Uterus (tissue), 4 donors: ENCODE data around the gene GTF2A1. TPM values are rescaled to one million over a fixed set of nuclear protein-coding genes. Genes with fewer than 3 reads are reported as not detected.

Experiments used
- DNase-seq, 2 donors: peaks; one replicate each; pipeline ENCODE4 v3.0.0-alpha.2; 2019 to 2020
- H3K27ac ChIP-seq, 2 donors: fragments of 200-600 bp; sonication (generic); 1 replicate in 1 of 2; 2 replicates in 1 of 2; pipeline ENCODE4 v1.5.1; 2016 to 2018
- H3K27me3 ChIP-seq, 2 donors: fragments of 200-600 bp; sonication (generic); one replicate each; pipeline ENCODE4 v1.5.1; 2018 to 2019; ENCODE audit warnings: control low read depth in 1 of 2
- H3K36me3 ChIP-seq, 2 donors: fragments of 200-600 bp; sonication (generic); one replicate each; pipeline ENCODE4 v1.5.1; 2019; ENCODE audit warnings: control low read depth in 1 of 2
- H3K4me1 ChIP-seq, 2 donors: fragments of 200-600 bp; sonication (generic); one replicate each; pipeline ENCODE4 v1.5.1; 2018 to 2019; ENCODE audit warnings: control low read depth in 1 of 2
- H3K4me3 ChIP-seq, 2 donors: fragments of 200-600 bp; sonication (generic); 1 replicate in 1 of 2; 2 replicates in 1 of 2; pipeline ENCODE4 v1.5.1; 2018 to 2019; ENCODE audit warnings: mild to moderate bottlenecking in 1 of 2
- H3K9me3 ChIP-seq, 2 donors: fragments of 200-600 bp; sonication (generic); one replicate each; pipeline ENCODE4 v1.5.1; 2019; ENCODE audit warnings: control low read depth in 1 of 2
- POLR2A ChIP-seq, 2 donors: fragments of 450-650 bp; IDR thresholded peaks; one replicate each; pipeline ENCODE4 v1.6.1; 2016; ENCODE audit warnings: antibody characterized with exemption in 2 of 2, mild to moderate bottlenecking in 1 of 2, moderate library complexity in 1 of 2
- intact Hi-C: fragments of 100-400 bp; cut with DNase I; formaldehyde crosslinking; loops from one replicate; pipeline ENCODE4 v1.15.1; 2023; ENCODE audit warnings: low total_unique reads
- total RNA-seq, 4 donors: library from RNA; depleted of rRNA in 3 of 4; stranded (reverse); fragments of >200 nt in 3 of 4; gene quantifications; one replicate each; pipeline versions ENCODE4 v1.1.0 to v1.2.4, GENCODE V29; 2014 to 2023
- TF ChIP-seq, protein P1 (sequence below), 4 experiments: fragments of 200-600 bp in 2 of 4; fragments of 450-650 bp in 2 of 4; sonication (generic) in 2 of 4; IDR thresholded peaks; one replicate each; pipeline ENCODE4 v1.5.1; 2016 to 2019; ENCODE audit warnings: antibody characterized with exemption in 4 of 4, mild to moderate bottlenecking in 2 of 4, moderate library complexity in 1 of 4
- donor health status: DM: yes; HTN: yes; CAD: no.

The GTF2A1 gene
- total RNA-seq, 4 donors from 2014 or later: 28.2 to 52.4 (median 35.9) TPM

DNA sequence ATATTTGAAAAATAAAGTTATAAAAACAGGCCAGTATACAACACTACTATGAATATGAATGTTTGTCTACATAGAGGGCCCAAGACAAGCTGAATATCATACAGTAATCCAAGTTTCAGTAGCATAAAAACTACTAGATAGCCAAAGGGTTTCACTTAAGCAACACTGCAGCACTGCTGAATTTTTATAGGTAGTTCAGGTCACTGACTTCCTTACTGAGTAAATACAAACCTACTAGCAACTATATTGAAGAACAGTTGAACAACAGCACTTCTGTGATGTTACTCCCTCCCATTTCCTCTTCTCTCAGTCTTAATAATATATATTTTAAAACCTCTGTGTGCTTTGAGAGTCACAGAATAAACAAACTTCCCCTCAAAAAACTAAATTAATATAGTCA lies 42.7 kb downstream of the GTF2A1 start:
- Histone ChIP-seq H3K9me3 (no peaks in the 10 kb centered on the region), H3K4me1 (no peaks in the 10 kb centered on the region), H3K27me3 (no peaks in the 10 kb centered on the region), H3K4me3 (peak overlapping the region in 1 of 2 donors; percentile 23), H3K27ac (peak overlapping the region; percentile 49 to 69), H3K36me3 (no peaks in the 10 kb centered on the region)
- intact Hi-C loops: no loop called here
- DNase-seq: no peak
- TF ChIP-seq, protein P1, sequence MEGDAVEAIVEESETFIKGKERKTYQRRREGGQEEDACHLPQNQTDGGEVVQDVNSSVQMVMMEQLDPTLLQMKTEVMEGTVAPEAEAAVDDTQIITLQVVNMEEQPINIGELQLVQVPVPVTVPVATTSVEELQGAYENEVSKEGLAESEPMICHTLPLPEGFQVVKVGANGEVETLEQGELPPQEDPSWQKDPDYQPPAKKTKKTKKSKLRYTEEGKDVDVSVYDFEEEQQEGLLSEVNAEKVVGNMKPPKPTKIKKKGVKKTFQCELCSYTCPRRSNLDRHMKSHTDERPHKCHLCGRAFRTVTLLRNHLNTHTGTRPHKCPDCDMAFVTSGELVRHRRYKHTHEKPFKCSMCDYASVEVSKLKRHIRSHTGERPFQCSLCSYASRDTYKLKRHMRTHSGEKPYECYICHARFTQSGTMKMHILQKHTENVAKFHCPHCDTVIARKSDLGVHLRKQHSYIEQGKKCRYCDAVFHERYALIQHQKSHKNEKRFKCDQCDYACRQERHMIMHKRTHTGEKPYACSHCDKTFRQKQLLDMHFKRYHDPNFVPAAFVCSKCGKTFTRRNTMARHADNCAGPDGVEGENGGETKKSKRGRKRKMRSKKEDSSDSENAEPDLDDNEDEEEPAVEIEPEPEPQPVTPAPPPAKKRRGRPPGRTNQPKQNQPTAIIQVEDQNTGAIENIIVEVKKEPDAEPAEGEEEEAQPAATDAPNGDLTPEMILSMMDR (IDR thresholded peaks at IDR 0.05): no peak
- TF ChIP-seq POLR2A (IDR thresholded peaks at IDR 0.05): no peak

DNA sequence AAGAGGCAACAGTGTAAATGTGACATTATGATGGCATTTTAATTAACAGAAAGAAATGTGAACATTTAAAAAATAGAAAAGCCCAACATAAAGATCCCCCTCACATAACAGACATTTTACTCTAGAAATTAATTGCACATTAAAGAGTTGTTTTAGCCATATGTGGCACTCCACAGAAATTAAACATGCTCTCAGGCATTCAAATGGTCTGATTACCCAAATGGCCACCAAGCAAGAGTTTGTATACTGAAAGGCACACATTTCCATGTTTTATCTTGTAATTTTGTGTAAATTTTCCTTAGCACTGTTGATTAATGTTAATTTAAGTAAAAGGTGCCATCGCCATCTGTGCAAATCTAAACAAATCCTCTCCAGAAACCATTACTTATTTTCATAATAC lies 43.5 kb downstream of the GTF2A1 start:
- intact Hi-C loops: no loop called here
- Histone ChIP-seq H3K4me3 (peak overlapping the region in 1 of 2 donors; percentile 23), H3K27ac (peak overlapping the region; percentile 49 to 69)

DNA sequence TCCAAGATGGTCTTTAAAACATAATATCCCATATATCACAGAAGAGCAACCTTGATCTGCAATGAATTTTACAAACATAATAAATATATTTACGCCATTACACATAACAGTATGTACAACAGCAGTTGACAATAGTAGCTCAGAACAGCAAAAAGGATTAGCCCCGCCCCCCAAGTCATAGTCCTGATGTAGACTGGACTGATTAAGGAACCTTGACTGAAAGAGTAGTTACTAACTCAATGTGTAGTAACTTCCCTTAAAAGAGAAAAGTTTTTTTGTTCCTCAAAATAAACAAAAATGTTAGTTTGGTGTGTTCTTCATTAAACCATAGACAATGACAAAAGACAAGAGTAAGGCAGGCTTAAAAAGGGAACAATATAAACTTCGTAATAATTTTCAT lies 44.5 kb downstream of the GTF2A1 start:
- H3K4me3 ChIP-seq: no peak overlapping the region
- H3K27me3 ChIP-seq: no peaks in the 10 kb centered on the region
- H3K4me1 ChIP-seq: no peaks in the 10 kb centered on the region
- no peak for DNase-seq
- intact Hi-C loops: no loop called here
- H3K36me3 ChIP-seq: no peaks in the 10 kb centered on the region
- H3K27ac ChIP-seq: peak overlapping the region; percentile 49 to 69
- TF ChIP-seq, protein P1 (IDR thresholded peaks at IDR 0.05): no peak
- no peak for TF ChIP-seq POLR2A (IDR thresholded peaks at IDR 0.05)
- no peaks in the 10 kb centered on the region for H3K9me3 ChIP-seq

More for the DNA sequence above, 43.5 kb downstream of the GTF2A1 start:
- Histone ChIP-seq H3K9me3 (no peaks in the 10 kb centered on the region), H3K36me3 (no peaks in the 10 kb centered on the region), H3K4me1 (no peaks in the 10 kb centered on the region), H3K27me3 (no peaks in the 10 kb centered on the region)
- TF ChIP-seq POLR2A (IDR thresholded peaks at IDR 0.05): no peak
- TF ChIP-seq, protein P1 (IDR thresholded peaks at IDR 0.05): no peak
- no peak for DNase-seq

DNA sequence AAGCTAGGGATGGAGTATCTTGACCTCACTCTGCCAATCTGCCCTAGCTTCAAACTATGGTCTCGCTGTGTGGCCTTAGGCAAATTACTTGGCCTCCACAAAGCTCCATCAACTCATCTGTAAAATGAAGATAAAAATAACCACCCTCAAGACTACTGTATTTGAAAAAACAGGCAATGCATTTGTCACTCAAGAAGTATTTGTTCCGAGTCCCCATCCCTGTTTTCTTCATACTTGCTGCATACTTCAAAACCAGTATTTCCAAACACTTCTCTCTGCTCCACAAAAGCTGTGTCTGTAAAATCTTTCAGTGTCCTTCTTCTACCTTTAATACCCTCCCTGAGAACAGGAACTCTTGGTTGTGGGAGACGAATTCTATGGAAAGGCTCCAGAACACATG lies 47.9 kb downstream of the GTF2A1 start:
- H3K4me3 ChIP-seq: no peak overlapping the region
- TF ChIP-seq, protein P1 (IDR thresholded peaks at IDR 0.05): no peak
- TF ChIP-seq POLR2A (IDR thresholded peaks at IDR 0.05): no peak
- H3K4me1 ChIP-seq: no peaks in the 10 kb centered on the region
- DNase-seq: no peak
- H3K27me3 ChIP-seq: no peaks in the 10 kb centered on the region
- intact Hi-C loops: no loop called here
- H3K9me3 ChIP-seq: no peaks in the 10 kb centered on the region
- H3K27ac ChIP-seq: no peak overlapping the region
- no peaks in the 10 kb centered on the region for H3K36me3 ChIP-seq

DNA sequence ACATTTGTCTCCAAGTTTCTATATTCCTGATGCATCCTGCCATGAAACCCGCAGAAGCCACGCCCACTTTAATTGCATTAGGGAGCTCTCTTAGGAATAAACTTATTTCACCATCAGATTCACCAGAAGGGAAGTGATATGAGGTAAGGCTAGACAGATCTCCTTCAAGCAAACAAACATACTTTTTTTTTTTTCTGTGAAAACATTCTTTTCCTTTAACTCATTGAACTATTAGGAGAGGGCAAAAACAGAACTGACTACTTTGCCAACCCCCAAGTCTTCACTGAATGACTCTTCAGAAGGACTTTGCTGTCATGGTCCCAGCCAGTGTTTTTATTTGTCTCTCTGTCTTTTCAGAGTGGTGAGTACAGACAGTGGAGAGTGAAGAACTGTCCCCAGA lies 48.4 kb downstream of the GTF2A1 start:
- H3K4me1 ChIP-seq: no peaks in the 10 kb centered on the region
- intact Hi-C loops: no loop called here

More for the DNA sequence above, 48.4 kb downstream of the GTF2A1 start:
- no peaks in the 10 kb centered on the region for H3K36me3 ChIP-seq
- H3K27me3 ChIP-seq: no peaks in the 10 kb centered on the region
- H3K27ac ChIP-seq: no peak overlapping the region
- no peaks in the 10 kb centered on the region for H3K9me3 ChIP-seq
- no peak for TF ChIP-seq POLR2A (IDR thresholded peaks at IDR 0.05)
- TF ChIP-seq, protein P1 (IDR thresholded peaks at IDR 0.05): no peak
- no peak for DNase-seq
- H3K4me3 ChIP-seq: no peak overlapping the region
